B cell (primary cell): ENCODE data around the gene ACIN1. TPM values are rescaled to one million over a fixed set of nuclear protein-coding genes. Genes with fewer than 3 reads are reported as not detected.

Experiments used
- ATAC-seq: fragments of 200-7000 bp; cut with Tn5 transposase; one replicate; pipeline ENCODE4 v1.10.0; 2021; ENCODE audit warnings: low read depth, mild to moderate bottlenecking, moderate number of reproducible peaks, moderate library complexity
- CTCF ChIA-PET: fragments of 350-600 bp; sonication (Branson Sonifier 250); formaldehyde crosslinking; loops from one replicate; lab custom pipeline; 2021; ENCODE audit warnings: antibody characterized with exemption, inconsistent platforms; lab: Charles Lee
- POLR2A ChIA-PET: fragments of 350-600 bp; sonication (Branson Sonifier 250); formaldehyde crosslinking; loops from one replicate; lab custom pipeline; 2021; ENCODE audit warnings: antibody characterized with exemption; lab: Charles Lee
- DNase-seq: peaks from one replicate; pipeline ENCODE4 v3.0.0; 2013
- H2AFZ ChIP-seq: 2 replicates; pipeline ENCODE4 v1.6.1; 2012; ENCODE audit warnings: mild to moderate bottlenecking, low read depth, low read length; ENCODE audit not compliant: insufficient read depth, poor library complexity, severe bottlenecking
- H3K27ac ChIP-seq, 2 donors: 1 replicate in 1 of 2; 2 replicates in 1 of 2; pipeline ENCODE4 v1.5.1; 2012 to 2013; ENCODE audit warnings: low read length in 2 of 2, mild to moderate bottlenecking in 2 of 2, moderate library complexity in 1 of 2
- H3K27me3 ChIP-seq, 4 experiments: fragments of 200-600 bp in 1 of 4; sonication (generic) in 1 of 4; replicated peaks in 1 of 4; 1 replicate in 2 of 4; 2 replicates in 2 of 4; pipeline versions ENCODE4 v1.6.1 to v1.7.0; 2013 to 2016; ENCODE audit warnings: low read length in 3 of 4, mild to moderate bottlenecking in 2 of 4, mixed read lengths in 1 of 4, moderate library complexity in 1 of 4; ENCODE audit not compliant: insufficient read depth in 4 of 4, control insufficient read depth in 3 of 4; ENCODE audit errors: control extremely low read depth in 1 of 4
- H3K36me3 ChIP-seq, 2 experiments: replicated peaks in 1 of 2; 1 replicate in 1 of 2; 2 replicates in 1 of 2; pipeline versions ENCODE4 v1.6.1 to v1.7.1; 2013; ENCODE audit warnings: low read length in 1 of 2; ENCODE audit not compliant: insufficient read depth in 2 of 2, control insufficient read depth in 1 of 2; ENCODE audit errors: control extremely low read depth in 1 of 2, extremely low read depth in 1 of 2
- H3K4me1 ChIP-seq, 2 donors: fragments of 200-600 bp in 1 of 2; sonication (generic) in 1 of 2; 1 replicate in 1 of 2; 2 replicates in 1 of 2; pipeline versions ENCODE4 v1.5.1 to v1.6.1; 2013 to 2017; ENCODE audit warnings: low read length in 2 of 2; ENCODE audit not compliant: control insufficient read depth in 2 of 2, insufficient read depth in 2 of 2
- H3K4me2 ChIP-seq: replicated peaks from 2 replicates; pipeline ENCODE3; 2012; ENCODE audit warnings: mild to moderate bottlenecking, low read depth, low read length; ENCODE audit not compliant: poor library complexity, severe bottlenecking
- H3K4me3 ChIP-seq, 5 experiments: fragments of 200-600 bp in 1 of 5; sonication (generic) in 1 of 5; 1 replicate in 3 of 5; 2 replicates in 2 of 5; pipeline versions ENCODE4 v1.5.1 to v1.7.0; 2011 to 2016; ENCODE audit warnings: low read length in 4 of 5, mild to moderate bottlenecking in 4 of 5, low read depth in 2 of 5, control low read depth in 1 of 5, moderate library complexity in 1 of 5; ENCODE audit not compliant: insufficient read depth in 1 of 5; ENCODE audit errors: control extremely low read depth in 1 of 5, extremely low read depth in 1 of 5
- H3K79me2 ChIP-seq: fragments of 200-600 bp; sonication (generic); one replicate; pipeline ENCODE4 v1.6.0; 2016; ENCODE audit warnings: low read length; ENCODE audit not compliant: control insufficient read depth, insufficient read depth
- H3K9ac ChIP-seq: fragments of 200-600 bp; sonication (generic); 2 replicates; pipeline ENCODE4 v1.6.1; 2017; ENCODE audit warnings: mild to moderate bottlenecking, low read length, moderate library complexity
- H3K9me3 ChIP-seq, 3 donors: one replicate each; pipeline versions ENCODE4 v1.6.1 to v1.7.1; 2013; ENCODE audit warnings: low read length in 2 of 3; ENCODE audit not compliant: control insufficient read depth in 2 of 3, insufficient read depth in 1 of 3; ENCODE audit errors: control extremely low read depth in 1 of 3
- H4K20me1 ChIP-seq: 2 replicates; pipeline ENCODE4 v1.6.0; 2012; ENCODE audit warnings: mild to moderate bottlenecking, low read length; ENCODE audit not compliant: insufficient read depth, control insufficient read depth, poor library complexity, severe bottlenecking
- H3K27ac Mint-ChIP-seq: one replicate; pipeline ENCODE4 v1.8.0; 2021; ENCODE audit warnings: mixed read lengths
- H3K27me3 Mint-ChIP-seq: one replicate; pipeline ENCODE4 v1.8.0; 2021; ENCODE audit warnings: mixed read lengths
- H3K4me1 Mint-ChIP-seq: one replicate; pipeline ENCODE4 v1.8.0; 2021; ENCODE audit warnings: mixed read lengths
- H3K4me3 Mint-ChIP-seq: one replicate; pipeline ENCODE4 v1.8.0; 2021; ENCODE audit warnings: mixed read lengths
- H3K9me3 Mint-ChIP-seq: one replicate; pipeline ENCODE4 v1.8.0; 2022; ENCODE audit warnings: mixed read lengths; ENCODE audit not compliant: insufficient read depth
- EZH2 ChIP-seq: IDR thresholded peaks from 2 replicates; pipeline ENCODE4 v1.6.1; 2012; ENCODE audit warnings: borderline replicate concordance, low read depth, mild to moderate bottlenecking, moderate library complexity, low read length; ENCODE audit not compliant: insufficient read depth, poor library complexity, severe bottlenecking
- WGBS: methylation state at CpG from one replicate; pipeline ENCODE4 v1.1.5; 2013; ENCODE audit warnings: missing lambda C conversion rate; ENCODE audit not compliant: insufficient coverage; 5-methylcytosine and 5-hydroxymethylcytosine counted together
- intact Hi-C: fragments of 100-400 bp; cut with micrococcal nuclease; formaldehyde crosslinking; loops from one replicate; pipeline ENCODE4 v1.10.0; 2022
- polyA plus RNA-seq: library from polyadenylated mRNA; depleted of rRNA; stranded (reverse); fragments of >200 nt; gene quantifications from 2 replicates; pipeline ENCODE4 v1.2.3, GENCODE V29; 2012
- total RNA-seq, 2 donors: library from RNA; stranded (reverse); fragments of 120-200 nt in 1 of 2; gene quantifications; 1 replicate in 1 of 2; 2 replicates in 1 of 2; pipeline versions ENCODE4 v1.2.3 to v1.2.4, GENCODE V29; 2013 to 2022
- TF ChIP-seq, protein P1 (sequence below): fragments of 200-600 bp; IDR thresholded peaks from one replicate; pipeline ENCODE4 v1.8.0; 2022; ENCODE audit warnings: antibody characterized with exemption, mild to moderate bottlenecking

ACIN1 gene
- total and polyA plus RNA-seq, 2 donors (not counting 1 experiment from before 2014, with no cell fraction given): 178 to 359 TPM

DNA sequence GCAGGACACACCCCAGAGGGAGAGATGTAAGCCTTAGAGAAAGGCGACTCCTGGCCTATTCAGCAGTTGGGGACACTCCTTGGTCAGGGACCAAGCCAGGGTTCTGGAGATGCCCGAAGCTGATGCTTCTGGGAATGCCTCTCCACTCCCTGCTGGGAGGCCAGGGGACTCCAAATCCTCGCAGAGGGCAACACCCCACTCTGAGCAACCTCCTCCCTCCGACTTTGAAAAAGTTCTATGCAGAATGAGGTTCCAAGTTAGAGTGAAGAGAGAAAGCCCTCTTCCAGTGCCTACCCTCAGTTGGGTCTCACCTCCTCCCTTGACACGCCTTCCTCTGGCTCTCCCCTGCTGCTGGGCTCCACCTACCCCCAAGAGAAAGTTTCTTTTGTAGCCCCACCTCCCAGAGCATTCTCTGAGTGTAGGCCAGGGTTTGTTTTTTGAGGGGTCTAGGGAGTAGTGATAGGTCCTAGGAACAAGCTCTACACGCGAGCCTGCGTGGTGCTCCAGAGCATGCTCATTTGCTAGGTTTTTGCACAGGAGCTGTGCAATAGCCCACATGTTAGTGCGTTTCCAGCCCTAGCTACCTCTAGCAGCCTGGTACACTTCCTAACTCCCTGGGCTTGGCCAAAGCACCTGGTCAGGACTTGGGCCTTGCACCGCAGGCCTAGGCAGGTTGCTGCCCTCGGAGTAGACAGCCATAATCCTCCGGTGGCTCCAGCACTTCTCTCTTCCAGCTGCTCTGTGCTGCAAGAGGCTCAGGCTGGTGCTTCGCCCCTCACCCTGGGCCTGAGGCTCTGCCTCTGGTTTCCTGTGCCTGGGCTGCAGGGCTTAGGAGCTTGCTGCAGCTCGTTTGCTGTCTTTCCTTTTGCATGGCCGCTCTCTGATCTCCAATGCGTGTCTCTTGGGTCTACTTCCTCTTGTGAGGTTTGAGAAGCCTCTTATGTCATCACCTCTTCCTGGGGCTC is 24.7 kb upstream of the ACIN1 start:
- Histone ChIP-seq H3K4me1 (peaks cover 32 to 35% of the 10 kb centered on the region in 2 donors), H3K79me2 (no peaks in the 10 kb centered on the region), H2AFZ (peak overlapping the region; percentile 79), H3K9ac (peak overlapping the region; percentile 45), H3K4me3 (peak overlapping the region in 3 of 5 experiments; percentile 19 to 24 (median 24)), H3K4me2 (peak overlapping the region; percentile 77), H3K27me3 (peaks cover 0 to 5% (median 0%) of the 10 kb centered on the region in 4 experiments), H3K9me3 (peaks cover 0 to 3% (median 0%) of the 10 kb centered on the region in 3 donors), H3K27ac (peak overlapping the region; percentile 72 to 88), H3K36me3 (no peaks in the 10 kb centered on the region), H4K20me1 (no peaks in the 10 kb centered on the region)
- POLR2A ChIA-PET: interaction anchor here (0.5 to 0.9 kb wide), 4 partner anchors 24 to 180 kb away, joined by 3 to 7 read pairs (median 5); partner anchors contain the start of genes ACIN1, C14orf119 and SLC7A8
- H3K4me1 Mint-ChIP-seq: peaks cover 34% of the 10 kb centered on the region
- peak overlapping the region; percentile 79 for H3K4me3 Mint-ChIP-seq
- CTCF ChIA-PET: interaction anchor here (0.6 to 9.6 kb wide), 21 partner anchors 10 to 1228 kb away, joined by 3 to 249 read pairs (median 10); partner anchors contain the start of genes ACIN1, C14orf119, PABPN1 and SLC7A8
- intact Hi-C loops: loop anchor here (1.0 to 2.0 kb wide), 4 partner anchors 24 to 261 kb away; partner anchors contain the start of genes ACIN1 and C14orf119
- H3K27ac Mint-ChIP-seq: peak overlapping the region; percentile 89
- peak; percentile 76 for DNase-seq
- TF ChIP-seq, protein P1, sequence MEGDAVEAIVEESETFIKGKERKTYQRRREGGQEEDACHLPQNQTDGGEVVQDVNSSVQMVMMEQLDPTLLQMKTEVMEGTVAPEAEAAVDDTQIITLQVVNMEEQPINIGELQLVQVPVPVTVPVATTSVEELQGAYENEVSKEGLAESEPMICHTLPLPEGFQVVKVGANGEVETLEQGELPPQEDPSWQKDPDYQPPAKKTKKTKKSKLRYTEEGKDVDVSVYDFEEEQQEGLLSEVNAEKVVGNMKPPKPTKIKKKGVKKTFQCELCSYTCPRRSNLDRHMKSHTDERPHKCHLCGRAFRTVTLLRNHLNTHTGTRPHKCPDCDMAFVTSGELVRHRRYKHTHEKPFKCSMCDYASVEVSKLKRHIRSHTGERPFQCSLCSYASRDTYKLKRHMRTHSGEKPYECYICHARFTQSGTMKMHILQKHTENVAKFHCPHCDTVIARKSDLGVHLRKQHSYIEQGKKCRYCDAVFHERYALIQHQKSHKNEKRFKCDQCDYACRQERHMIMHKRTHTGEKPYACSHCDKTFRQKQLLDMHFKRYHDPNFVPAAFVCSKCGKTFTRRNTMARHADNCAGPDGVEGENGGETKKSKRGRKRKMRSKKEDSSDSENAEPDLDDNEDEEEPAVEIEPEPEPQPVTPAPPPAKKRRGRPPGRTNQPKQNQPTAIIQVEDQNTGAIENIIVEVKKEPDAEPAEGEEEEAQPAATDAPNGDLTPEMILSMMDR: no peak
- TF ChIP-seq EZH2: no peak
- no peaks in the 10 kb centered on the region for H3K9me3 Mint-ChIP-seq
- peak; percentile 42 for ATAC-seq
- peaks cover 12% of the 10 kb centered on the region for H3K27me3 Mint-ChIP-seq
- 47% methylated on average over 13 of the region's 16 CpGs for WGBS
